Prostate gland (tissue), 2 donors: Measurements from ENCODE around the gene NOL3. TPM values are rescaled to one million over a fixed set of nuclear protein-coding genes. Genes with fewer than 3 reads are reported as not detected.

Experiments
- DNase-seq: peaks from one replicate; pipeline ENCODE4 v3.0.0-alpha.2; 2019; ENCODE audit warnings: low spot score
- H3K27ac ChIP-seq, 2 donors: fragments of 200-600 bp; sonication (generic); 2 replicates each; pipeline ENCODE4 v1.5.1; 2017 to 2019
- H3K27me3 ChIP-seq: fragments of 200-600 bp; sonication (generic); replicated peaks from 2 replicates; pipeline ENCODE4 v1.5.1; 2019; ENCODE audit not compliant: insufficient read depth
- H3K36me3 ChIP-seq, 2 donors: fragments of 200-600 bp; sonication (generic); 1 replicate in 1 of 2; 2 replicates in 1 of 2; pipeline versions ENCODE4 v1.5.1 to v1.8.1; 2017 to 2019
- H3K4me1 ChIP-seq: fragments of 200-600 bp; sonication (generic); replicated peaks from 2 replicates; pipeline ENCODE4 v1.5.1; 2019
- H3K4me3 ChIP-seq, 2 donors: fragments of 200-600 bp; sonication (generic); 2 replicates each; pipeline ENCODE4 v1.5.1; 2017 to 2019
- H3K9me3 ChIP-seq: fragments of 200-600 bp; sonication (generic); 2 replicates; pipeline ENCODE4 v1.5.1; 2017
- CTCF ChIP-seq, 4 experiments: fragments of 200-600 bp in 2 of 4; fragments of 450-650 bp in 2 of 4; sonication (generic) in 2 of 4; IDR thresholded peaks; 1 replicate in 3 of 4; 2 replicates in 1 of 4; pipeline ENCODE4 v1.5.1; 2016 to 2019; ENCODE audit warnings: antibody characterized with exemption in 4 of 4, mild to moderate bottlenecking in 2 of 4, moderate library complexity in 2 of 4
- POLR2A ChIP-seq: fragments of 450-650 bp; IDR thresholded peaks from one replicate; pipeline ENCODE4 v1.6.1; 2016; ENCODE audit warnings: antibody characterized with exemption, mild to moderate bottlenecking
- POLR2AphosphoS5 ChIP-seq: sonication (generic); formaldehyde crosslinking; IDR thresholded peaks from one replicate; pipeline ENCODE4 v1.6.1; 2017; ENCODE audit warnings: antibody characterized with exemption
- WGBS: methylation state at CpG from one replicate; pipeline ENCODE4 v1.1.5; 2018; 5-methylcytosine and 5-hydroxymethylcytosine counted together
- intact Hi-C: fragments of 100-400 bp; cut with DNase I; formaldehyde crosslinking; loops from one replicate; pipeline ENCODE4 v1.14.2; 2022
- total RNA-seq, 2 donors: library from RNA; depleted of rRNA; stranded (reverse); fragments of >200 nt; gene quantifications; one replicate each; pipeline ENCODE4 v1.1.0, GENCODE V29; 2016

The NOL3 gene
- total RNA-seq, 2 donors from 2014 or later = 60.8 to 129 TPM

DNA sequence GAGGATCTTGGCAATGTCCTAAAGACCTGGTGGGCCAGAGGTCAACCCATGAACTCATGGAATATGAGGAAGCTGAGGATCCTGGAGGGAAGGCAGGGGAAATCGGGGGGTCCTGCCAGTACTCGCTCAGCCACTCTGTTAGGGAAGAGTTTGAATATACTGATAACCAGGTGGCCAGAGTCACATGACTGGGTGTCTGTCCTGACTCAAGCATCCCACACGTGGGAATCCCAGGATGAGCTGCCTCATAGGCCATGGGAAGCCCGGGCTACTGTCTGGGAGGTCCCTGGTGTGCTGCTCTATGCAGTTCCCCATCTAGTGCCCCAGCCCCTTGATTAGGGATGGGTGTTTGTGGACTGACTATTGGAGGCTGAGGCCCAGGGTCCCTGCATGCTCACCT is 18.0 kb downstream of the NOL3 start:
- no peak for TF ChIP-seq POLR2A
- no peak for TF ChIP-seq CTCF (IDR thresholded peaks at IDR 0.05)
- TF ChIP-seq POLR2AphosphoS5 = no peak
- no peaks in the 10 kb centered on the region for H3K36me3 ChIP-seq
- 84% methylated on average over 4 of the region's 4 CpGs for WGBS
- DNase-seq = no peak
- no peak overlapping the region for H3K27ac ChIP-seq
- intact Hi-C loops = no loop called here
- no peaks in the 10 kb centered on the region for H3K27me3 ChIP-seq
- peaks cover 27% of the 10 kb centered on the region for H3K4me1 ChIP-seq
- H3K4me3 ChIP-seq = no peak overlapping the region
- H3K9me3 ChIP-seq = no peaks in the 10 kb centered on the region

GRCh38 chr16:67188798-67189197 is 18.5 kb downstream of the NOL3 start:
- Histone ChIP-seq H3K4me1 (peaks cover 32% of the 10 kb centered on the region), H3K9me3 (no peaks in the 10 kb centered on the region)
- 92% methylated on average over 14 of the region's 15 CpGs for WGBS

DNA sequence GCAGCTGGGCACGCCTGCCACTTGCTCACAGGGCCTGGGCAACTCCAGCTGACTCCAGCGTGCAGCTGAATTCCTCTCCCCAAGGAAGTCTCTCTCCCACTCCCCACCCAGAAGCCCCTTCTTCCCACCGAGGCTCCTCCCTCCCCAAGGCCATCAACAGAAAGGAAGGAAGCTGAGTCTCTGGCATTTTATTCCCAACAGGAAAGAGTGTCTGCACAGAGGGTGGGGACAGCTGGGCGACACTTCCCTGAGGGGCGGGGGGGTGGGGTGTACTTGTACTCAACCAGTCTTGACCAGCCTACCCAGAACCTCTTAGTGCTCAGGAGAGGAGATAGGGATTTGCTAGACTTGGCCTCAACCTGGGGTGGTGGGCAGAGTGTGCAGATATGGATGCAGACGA is 19.7 kb downstream of the NOL3 start, which contains the start of gene EXOC3L1:
TSS of gene EXOC3L1 (minus strand) at position 96 of the 400 bp plus-strand sequence. CDS start 460 bp downstream, outside the sequence.
- intact Hi-C loops = no loop called here
- Histone ChIP-seq H3K27ac (no peak within 1 kb of the TSS), H3K9me3 (no peaks in the 10 kb centered on the region), H3K27me3 (no peaks in the 10 kb centered on the region), H3K4me1 (peaks cover 23% of the 10 kb centered on the region), H3K36me3 (peaks cover 0 to 8% of the 10 kb centered on the region in 2 donors), H3K4me3 (no peak within 1 kb of the TSS)
- no peak for DNase-seq
- TF ChIP-seq POLR2A (no peak), CTCF (IDR thresholded peaks at IDR 0.05) (no peak), POLR2AphosphoS5 (no peak)
- WGBS = 37% methylated on average over 6 of the region's 6 CpGs

More at GRCh38 chr16:67188798-67189197, 18.5 kb downstream of the NOL3 start:
- Histone ChIP-seq H3K36me3 (no peaks in the 10 kb centered on the region), H3K4me3 (no peak overlapping the region), H3K27me3 (no peaks in the 10 kb centered on the region), H3K27ac (no peak overlapping the region)
- TF ChIP-seq POLR2AphosphoS5 (no peak), CTCF (IDR thresholded peaks at IDR 0.05) (no peak), POLR2A (no peak)
- no peak for DNase-seq
- intact Hi-C loops = no loop called here

DNA sequence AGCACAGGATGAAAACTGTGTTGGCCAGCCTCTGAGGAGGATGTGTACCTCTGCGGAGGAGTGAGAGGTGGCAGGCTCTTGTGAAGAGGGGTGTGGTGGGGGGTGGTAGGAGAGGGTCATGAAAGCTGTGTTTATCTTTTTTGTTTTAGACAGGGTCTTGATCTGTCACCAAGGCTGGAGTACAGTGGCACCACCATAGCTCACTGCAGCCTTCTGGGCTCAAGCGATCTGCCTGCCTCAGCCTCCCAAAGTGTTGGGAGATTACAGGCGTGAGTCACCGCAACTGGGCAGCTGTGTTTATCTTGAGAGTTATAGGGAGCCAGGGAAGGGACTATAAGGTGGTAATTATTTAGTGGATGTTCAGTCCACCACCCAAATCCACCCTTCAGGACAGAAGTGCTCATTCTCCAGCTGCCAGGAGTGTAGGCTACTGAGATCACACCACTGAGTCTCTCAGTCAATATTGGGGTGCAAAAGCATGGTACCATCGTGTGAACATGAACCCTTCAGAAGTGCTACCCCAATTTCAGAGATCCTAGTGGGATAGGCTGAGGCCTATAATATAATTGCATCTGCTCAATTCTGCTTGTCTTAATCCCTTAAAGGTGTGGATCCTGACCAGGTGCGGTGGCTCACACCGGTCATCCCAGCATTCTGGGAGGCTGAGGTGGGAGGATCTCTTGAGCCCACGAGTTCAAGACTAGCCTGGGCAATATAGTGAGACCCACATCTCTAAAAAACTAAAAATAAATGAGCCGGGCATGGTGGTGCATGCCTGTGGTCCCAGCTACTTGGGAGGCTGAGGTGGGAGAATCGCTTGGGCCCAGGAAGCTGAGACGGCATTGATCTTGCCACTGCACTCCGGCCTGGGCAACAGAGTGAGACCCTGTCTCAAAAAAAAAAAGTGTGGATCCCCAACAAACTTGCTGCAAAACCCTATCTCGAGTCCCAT is 20.4 kb downstream of the NOL3 start:
- WGBS = 75% methylated on average over 13 of the region's 13 CpGs
- no peak for DNase-seq
- no peak for TF ChIP-seq POLR2A
- TF ChIP-seq POLR2AphosphoS5 = no peak
- no peak for TF ChIP-seq CTCF (IDR thresholded peaks at IDR 0.05)
- no peak overlapping the region for H3K4me3 ChIP-seq
- no peak overlapping the region for H3K27ac ChIP-seq
- no peaks in the 10 kb centered on the region for H3K9me3 ChIP-seq
- peaks cover 6 to 15% of the 10 kb centered on the region in 2 donors for H3K36me3 ChIP-seq
- no peaks in the 10 kb centered on the region for H3K27me3 ChIP-seq
- peaks cover 18% of the 10 kb centered on the region for H3K4me1 ChIP-seq
- intact Hi-C loops = no loop called here
